Panc1 (cell line): ENCODE results near the gene LPP. TPM values are rescaled to one million over a fixed set of nuclear protein-coding genes. Genes with fewer than 3 reads are reported as not detected.

Source experiments
- ATAC-seq: fragments of 200-7000 bp; cut with Tn5 transposase; 2 replicates; pipeline ENCODE4 v1.9.1; 2020; ENCODE audit warnings: mild to moderate bottlenecking, moderate library complexity
- BruUV-seq: library from RNA; stranded (reverse); fragments of 400-500 nt; replicated peaks from 2 replicates; lab custom pipeline; 2021; lab: Mats Ljungman, UMichigan
- CTCF ChIA-PET: fragments of 300-600 bp; sonication (Branson Sonifier 250); formaldehyde crosslinking; loops from one replicate; lab custom pipeline; 2022; ENCODE audit warnings: antibody characterized with exemption; lab: Charles Lee
- POLR2A ChIA-PET: fragments of 300-600 bp; sonication (Branson Sonifier 250); formaldehyde crosslinking; loops from one replicate; lab custom pipeline; 2022; ENCODE audit warnings: antibody characterized with exemption; lab: Charles Lee
- DNase-seq: peaks from one replicate; pipeline ENCODE4 v3.0.0-alpha.2; 2010; ENCODE audit warnings: low read depth, low spot score
- H3K27ac ChIP-seq: 2 replicates; pipeline ENCODE4 v1.5.1; 2011; ENCODE audit warnings: mild to moderate bottlenecking, low read length, inconsistent platforms
- H3K27me3 ChIP-seq: fragments of 200-500 bp; sonication (Bioruptor generic); 2 replicates; pipeline ENCODE4 v1.6.0; 2014; ENCODE audit warnings: low read length, inconsistent platforms; ENCODE audit not compliant: control insufficient read depth, insufficient read depth
- H3K36me3 ChIP-seq: fragments of 200-500 bp; sonication (Bioruptor generic); 2 replicates; pipeline ENCODE4 v1.5.1; 2014; ENCODE audit warnings: inconsistent platforms, mild to moderate bottlenecking, low read length, moderate library complexity; ENCODE audit not compliant: control insufficient read depth, insufficient read depth
- H3K4me1 ChIP-seq: 2 replicates; pipeline ENCODE4 v1.5.1; 2011; ENCODE audit warnings: inconsistent platforms, mild to moderate bottlenecking, low read length, moderate library complexity; ENCODE audit not compliant: control insufficient read depth, insufficient read depth
- H3K4me3 ChIP-seq, 2 experiments: 2 replicates each; pipeline ENCODE4 v1.5.1; 2011 to 2012; ENCODE audit warnings: low read depth in 2 of 2, low read length in 2 of 2, mild to moderate bottlenecking in 2 of 2, inconsistent platforms in 1 of 2, moderate library complexity in 1 of 2
- H3K9me3 ChIP-seq: fragments of 200-500 bp; sonication (Bioruptor generic); 2 replicates; pipeline ENCODE4 v1.5.1; 2014; ENCODE audit warnings: low read depth, mild to moderate bottlenecking, inconsistent platforms, low read length, moderate library complexity; ENCODE audit not compliant: control insufficient read depth, insufficient read depth
- CTCF ChIP-seq: fragments of 450-650 bp; IDR thresholded peaks from 2 replicates; pipeline ENCODE4 v1.5.1; 2017; ENCODE audit warnings: mild to moderate bottlenecking
- POLR2AphosphoS5 ChIP-seq: IDR thresholded peaks from 2 replicates; pipeline ENCODE4 v1.6.1; 2012; ENCODE audit warnings: mild to moderate bottlenecking, low read depth, low read length, moderate library complexity
- SIN3A ChIP-seq: IDR thresholded peaks from 2 replicates; pipeline ENCODE4 v1.6.1; 2012; ENCODE audit warnings: low read depth, mild to moderate bottlenecking, low read length, moderate library complexity, borderline replicate concordance; ENCODE audit not compliant: insufficient read depth
- TCF7L2 ChIP-seq: IDR thresholded peaks from 2 replicates; pipeline ENCODE4 v1.6.1; 2011; ENCODE audit warnings: mild to moderate bottlenecking, low read depth, low read length, inconsistent platforms
- in situ Hi-C: cut with HindIII; loops from 2 replicates; pipeline ENCODE4 v1.10.0; 2016; ENCODE audit warnings: low sequenced_read_pairs, low pct_unique_long_range_greater_than_20kb
- intact Hi-C: fragments of 100-400 bp; cut with micrococcal nuclease; formaldehyde crosslinking; loops from one replicate; pipeline ENCODE4 v1.10.0; 2022; ENCODE audit not compliant: unreplicated experiment
- total RNA-seq: library from RNA; stranded (reverse); gene quantifications from one replicate; pipeline ENCODE4 v1.2.1, GENCODE V29; 2021; ENCODE audit not compliant: unreplicated experiment
- TF ChIP-seq, protein P1 (sequence below), 2 experiments: IDR thresholded peaks; 2 replicates each; pipeline ENCODE4 v1.6.1; 2011 to 2012; ENCODE audit warnings: low read depth in 2 of 2, control low read depth in 1 of 2, low read length in 1 of 2, mild to moderate bottlenecking in 1 of 2, moderate library complexity in 1 of 2; ENCODE audit not compliant: insufficient read depth in 1 of 2

Gene LPP
- total RNA-seq, 1 experiment from 2014 or later: 90.0 TPM

- no peak overlapping the region for H3K4me3 ChIP-seq
- H3K4me1 ChIP-seq: no peaks in the 10 kb centered on the region
- no peaks in the 10 kb centered on the region for H3K9me3 ChIP-seq
- ChIA-PET CTCF (no interaction called here), POLR2A (no interaction called here)
- ATAC-seq (no peak), DNase-seq (no peak)
- BruUV-seq: no TSS peak
- in situ Hi-C loops (no loop called here), intact Hi-C loops (no loop called here)
- no peaks in the 10 kb centered on the region for H3K27me3 ChIP-seq
- no peaks in the 10 kb centered on the region for H3K36me3 ChIP-seq
- no peak overlapping the region for H3K27ac ChIP-seq
- TF ChIP-seq TCF7L2 (no peak), CTCF (no peak), POLR2AphosphoS5 (no peak), SIN3A (no peak)
- TF ChIP-seq, protein P1, sequence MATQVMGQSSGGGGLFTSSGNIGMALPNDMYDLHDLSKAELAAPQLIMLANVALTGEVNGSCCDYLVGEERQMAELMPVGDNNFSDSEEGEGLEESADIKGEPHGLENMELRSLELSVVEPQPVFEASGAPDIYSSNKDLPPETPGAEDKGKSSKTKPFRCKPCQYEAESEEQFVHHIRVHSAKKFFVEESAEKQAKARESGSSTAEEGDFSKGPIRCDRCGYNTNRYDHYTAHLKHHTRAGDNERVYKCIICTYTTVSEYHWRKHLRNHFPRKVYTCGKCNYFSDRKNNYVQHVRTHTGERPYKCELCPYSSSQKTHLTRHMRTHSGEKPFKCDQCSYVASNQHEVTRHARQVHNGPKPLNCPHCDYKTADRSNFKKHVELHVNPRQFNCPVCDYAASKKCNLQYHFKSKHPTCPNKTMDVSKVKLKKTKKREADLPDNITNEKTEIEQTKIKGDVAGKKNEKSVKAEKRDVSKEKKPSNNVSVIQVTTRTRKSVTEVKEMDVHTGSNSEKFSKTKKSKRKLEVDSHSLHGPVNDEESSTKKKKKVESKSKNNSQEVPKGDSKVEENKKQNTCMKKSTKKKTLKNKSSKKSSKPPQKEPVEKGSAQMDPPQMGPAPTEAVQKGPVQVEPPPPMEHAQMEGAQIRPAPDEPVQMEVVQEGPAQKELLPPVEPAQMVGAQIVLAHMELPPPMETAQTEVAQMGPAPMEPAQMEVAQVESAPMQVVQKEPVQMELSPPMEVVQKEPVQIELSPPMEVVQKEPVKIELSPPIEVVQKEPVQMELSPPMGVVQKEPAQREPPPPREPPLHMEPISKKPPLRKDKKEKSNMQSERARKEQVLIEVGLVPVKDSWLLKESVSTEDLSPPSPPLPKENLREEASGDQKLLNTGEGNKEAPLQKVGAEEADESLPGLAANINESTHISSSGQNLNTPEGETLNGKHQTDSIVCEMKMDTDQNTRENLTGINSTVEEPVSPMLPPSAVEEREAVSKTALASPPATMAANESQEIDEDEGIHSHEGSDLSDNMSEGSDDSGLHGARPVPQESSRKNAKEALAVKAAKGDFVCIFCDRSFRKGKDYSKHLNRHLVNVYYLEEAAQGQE (IDR thresholded peaks at IDR 0.05; ENCODE audit: insufficient read depth in 1 of 2, low read depth in 2 of 2, low read length in 1 of 2): no peak
These were observed 628.7 kb downstream of the LPP start for GRCh38 chr3:188782613-188783124.

GRCh38 chr3:188786424-188786823 lies 632.5 kb downstream of the LPP start:
- CTCF ChIA-PET: no interaction called here
- in situ Hi-C loops (no loop called here), intact Hi-C loops (no loop called here)
- no peak overlapping the region for H3K4me3 ChIP-seq
- H3K4me1 ChIP-seq: no peaks in the 10 kb centered on the region
- ATAC-seq (no peak), DNase-seq (no peak)
- no peaks in the 10 kb centered on the region for H3K27me3 ChIP-seq
- H3K36me3 ChIP-seq: no peaks in the 10 kb centered on the region
- H3K9me3 ChIP-seq: no peaks in the 10 kb centered on the region
- POLR2A ChIA-PET: no interaction called here
- H3K27ac ChIP-seq: no peak overlapping the region
- TF ChIP-seq CTCF (no peak), POLR2AphosphoS5 (no peak), TCF7L2 (no peak), SIN3A (no peak)
- TF ChIP-seq, protein P1 (IDR thresholded peaks at IDR 0.05; ENCODE audit: insufficient read depth in 1 of 2, low read depth in 2 of 2, low read length in 1 of 2): no peak
- no TSS peak for BruUV-seq
